Measurements from ENCODE around the gene ART5.
"Not testable (repeated sequence)": the region's sequence is repeated elsewhere in the genome, so short reads cannot be mapped to it uniquely, and the experiment has no call there.

GRCh38 chr11:3591326-3591725 is 50.5 kb downstream of the ART5 start:
- TF ChIP-seq CTCF, POLR2A (IDR thresholded peaks at IDR 0.05): not testable (repeated sequence)
